Measurements from ENCODE around the gene PHACTR3.

PHACTR3 gene

GRCh38 chr20:59779656-59780380 is 175.5 kb downstream of the PHACTR3 start:
- Histone ChIP-seq H3K4me1 (ENCODE audit: control insufficient read depth in 2 of 2, insufficient read depth in 2 of 2, low read length in 2 of 2) (no peaks in the 10 kb centered on the region), H3K27me3 (ENCODE audit: control insufficient read depth in 2 of 2, insufficient read depth in 2 of 2, low read length in 2 of 2) (no peaks in the 10 kb centered on the region), H3K9ac (ENCODE audit: low read depth in 1 of 2, low read length in 2 of 2) (no peak overlapping the region), H3K9me3 (ENCODE audit: control insufficient read depth in 2 of 2, low read length in 2 of 2) (no peaks in the 10 kb centered on the region), H3K27ac (ENCODE audit: low read depth in 2 of 2, low read length in 2 of 2) (no peak overlapping the region), H3K4me3 (ENCODE audit: low read length in 2 of 2) (no peak overlapping the region), H3K36me3 (ENCODE audit: control insufficient read depth in 2 of 2, insufficient read depth in 2 of 2, low read length in 2 of 2) (no peaks in the 10 kb centered on the region)

DNA sequence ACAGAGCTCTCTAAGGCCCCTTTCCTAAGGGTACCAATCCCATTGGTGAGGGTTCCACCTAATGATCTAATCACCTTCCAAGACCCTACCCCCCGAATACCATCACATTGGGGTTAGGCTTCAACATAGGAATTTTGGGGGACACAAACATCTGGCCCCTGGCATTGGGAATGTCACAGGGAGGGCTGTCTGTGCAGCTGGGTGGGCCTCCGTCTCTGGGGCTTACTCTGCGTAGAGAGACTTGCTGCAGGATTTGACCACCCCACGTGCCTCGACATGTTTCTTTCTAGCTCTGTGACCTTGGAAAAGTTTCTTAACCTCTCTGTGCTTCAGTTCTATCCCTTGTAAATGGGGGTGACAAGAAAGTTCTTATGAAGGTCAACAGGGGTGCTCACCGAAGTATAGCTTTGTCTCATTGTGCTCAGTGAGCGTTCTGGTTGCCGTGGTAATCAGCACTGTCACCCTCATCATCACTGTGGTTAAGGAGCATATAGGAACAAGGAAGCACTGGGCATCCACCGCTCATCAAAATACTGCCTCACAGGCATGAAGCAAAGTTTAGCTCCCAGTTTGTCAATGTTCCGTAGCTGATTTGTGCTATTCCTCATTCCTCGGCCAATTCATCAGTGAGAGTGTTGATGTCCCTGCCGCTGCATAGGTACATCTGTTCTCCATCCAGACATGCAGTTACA is 176.3 kb downstream of the PHACTR3 start:
- Histone ChIP-seq H3K9ac (ENCODE audit: low read depth in 1 of 2, low read length in 2 of 2) (no peak overlapping the region), H3K4me1 (ENCODE audit: control insufficient read depth in 2 of 2, insufficient read depth in 2 of 2, low read length in 2 of 2) (no peaks in the 10 kb centered on the region), H3K27ac (ENCODE audit: low read depth in 2 of 2, low read length in 2 of 2) (no peak overlapping the region), H3K4me3 (ENCODE audit: low read length in 2 of 2) (no peak overlapping the region), H3K9me3 (ENCODE audit: control insufficient read depth in 2 of 2, low read length in 2 of 2) (no peaks in the 10 kb centered on the region), H3K27me3 (ENCODE audit: control insufficient read depth in 2 of 2, insufficient read depth in 2 of 2, low read length in 2 of 2) (no peaks in the 10 kb centered on the region), H3K36me3 (ENCODE audit: control insufficient read depth in 2 of 2, insufficient read depth in 2 of 2, low read length in 2 of 2) (no peaks in the 10 kb centered on the region)

DNA sequence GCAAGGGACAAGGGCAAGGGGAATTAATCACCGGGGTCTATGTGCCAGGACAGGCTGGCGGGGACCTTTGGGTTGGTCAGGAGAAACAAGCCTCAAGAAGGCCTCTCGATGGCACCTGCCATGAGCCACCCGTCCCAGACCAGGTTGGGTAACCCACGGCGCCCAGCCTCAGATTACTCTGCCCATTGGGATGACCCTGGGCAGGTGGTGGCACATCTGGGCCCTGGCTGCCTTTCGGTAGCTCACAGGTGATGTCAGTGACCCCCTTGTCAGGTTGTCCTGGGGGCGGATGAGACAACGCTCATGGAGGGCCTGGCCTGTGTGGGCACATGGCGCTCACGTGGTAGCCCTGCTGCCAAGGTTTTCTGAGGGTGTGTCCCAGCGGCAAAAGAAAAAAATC is 176.9 kb downstream of the PHACTR3 start:
- H3K9me3 ChIP-seq (ENCODE audit: control insufficient read depth in 2 of 2, low read length in 2 of 2), result no peaks in the 10 kb centered on the region
- no peaks in the 10 kb centered on the region for H3K27me3 ChIP-seq (ENCODE audit: control insufficient read depth in 2 of 2, insufficient read depth in 2 of 2, low read length in 2 of 2)
- no peak overlapping the region for H3K27ac ChIP-seq (ENCODE audit: low read depth in 2 of 2, low read length in 2 of 2)
- no peaks in the 10 kb centered on the region for H3K4me1 ChIP-seq (ENCODE audit: control insufficient read depth in 2 of 2, insufficient read depth in 2 of 2, low read length in 2 of 2)
- H3K9ac ChIP-seq (ENCODE audit: low read depth in 1 of 2, low read length in 2 of 2), result no peak overlapping the region
- no peaks in the 10 kb centered on the region for H3K36me3 ChIP-seq (ENCODE audit: control insufficient read depth in 2 of 2, insufficient read depth in 2 of 2, low read length in 2 of 2)
- H3K4me3 ChIP-seq (ENCODE audit: low read length in 2 of 2), result no peak overlapping the region

GRCh38 chr20:59782986-59783640 is 178.8 kb downstream of the PHACTR3 start:
- Histone ChIP-seq H3K9ac (ENCODE audit: low read depth in 1 of 2, low read length in 2 of 2) (no peak overlapping the region), H3K4me3 (ENCODE audit: low read length in 2 of 2) (no peak overlapping the region), H3K36me3 (ENCODE audit: control insufficient read depth in 2 of 2, insufficient read depth in 2 of 2, low read length in 2 of 2) (no peaks in the 10 kb centered on the region), H3K9me3 (ENCODE audit: control insufficient read depth in 2 of 2, low read length in 2 of 2) (no peaks in the 10 kb centered on the region), H3K27ac (ENCODE audit: low read depth in 2 of 2, low read length in 2 of 2) (no peak overlapping the region), H3K27me3 (ENCODE audit: control insufficient read depth in 2 of 2, insufficient read depth in 2 of 2, low read length in 2 of 2) (no peaks in the 10 kb centered on the region), H3K4me1 (ENCODE audit: control insufficient read depth in 2 of 2, insufficient read depth in 2 of 2, low read length in 2 of 2) (no peaks in the 10 kb centered on the region)

GRCh38 chr20:59783641-59784010 is 179.3 kb downstream of the PHACTR3 start:
- Histone ChIP-seq H3K27ac (ENCODE audit: low read depth in 2 of 2, low read length in 2 of 2) (no peak overlapping the region), H3K4me3 (ENCODE audit: low read length in 2 of 2) (no peak overlapping the region), H3K4me1 (ENCODE audit: control insufficient read depth in 2 of 2, insufficient read depth in 2 of 2, low read length in 2 of 2) (no peaks in the 10 kb centered on the region), H3K36me3 (ENCODE audit: control insufficient read depth in 2 of 2, insufficient read depth in 2 of 2, low read length in 2 of 2) (no peaks in the 10 kb centered on the region), H3K27me3 (ENCODE audit: control insufficient read depth in 2 of 2, insufficient read depth in 2 of 2, low read length in 2 of 2) (no peaks in the 10 kb centered on the region), H3K9ac (ENCODE audit: low read depth in 1 of 2, low read length in 2 of 2) (no peak overlapping the region), H3K9me3 (ENCODE audit: control insufficient read depth in 2 of 2, low read length in 2 of 2) (no peaks in the 10 kb centered on the region)

DNA sequence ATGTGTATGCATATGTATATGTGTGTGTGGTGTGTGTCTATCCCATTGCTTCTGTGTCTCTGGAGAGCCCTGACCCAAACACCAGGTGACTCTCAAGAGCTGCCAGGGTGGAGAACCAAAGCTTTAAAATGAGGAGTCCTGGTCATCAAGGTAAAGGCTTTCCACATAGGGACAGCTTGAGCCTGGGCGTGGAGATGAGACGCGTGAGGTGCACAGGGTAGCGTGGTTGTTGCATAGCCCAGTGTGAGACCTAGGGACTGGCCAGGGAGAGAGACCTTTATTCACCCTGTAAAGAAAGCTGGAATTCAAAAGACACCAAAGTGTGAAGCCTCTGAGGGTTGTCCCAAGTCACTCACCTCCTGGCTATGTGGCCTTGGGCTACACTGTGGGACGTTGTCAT is 180.0 kb downstream of the PHACTR3 start:
- Histone ChIP-seq H3K27me3 (ENCODE audit: control insufficient read depth in 2 of 2, insufficient read depth in 2 of 2, low read length in 2 of 2) (no peaks in the 10 kb centered on the region), H3K36me3 (ENCODE audit: control insufficient read depth in 2 of 2, insufficient read depth in 2 of 2, low read length in 2 of 2) (no peaks in the 10 kb centered on the region), H3K9ac (ENCODE audit: low read depth in 1 of 2, low read length in 2 of 2) (no peak overlapping the region), H3K4me3 (ENCODE audit: low read length in 2 of 2) (no peak overlapping the region), H3K4me1 (ENCODE audit: control insufficient read depth in 2 of 2, insufficient read depth in 2 of 2, low read length in 2 of 2) (no peaks in the 10 kb centered on the region), H3K27ac (ENCODE audit: low read depth in 2 of 2, low read length in 2 of 2) (no peak overlapping the region), H3K9me3 (ENCODE audit: control insufficient read depth in 2 of 2, low read length in 2 of 2) (no peaks in the 10 kb centered on the region)

- Histone ChIP-seq H3K9ac (ENCODE audit: low read depth in 1 of 2, low read length in 2 of 2) (no peak overlapping the region), H3K36me3 (ENCODE audit: control insufficient read depth in 2 of 2, insufficient read depth in 2 of 2, low read length in 2 of 2) (no peaks in the 10 kb centered on the region), H3K27ac (ENCODE audit: low read depth in 2 of 2, low read length in 2 of 2) (no peak overlapping the region), H3K27me3 (ENCODE audit: control insufficient read depth in 2 of 2, insufficient read depth in 2 of 2, low read length in 2 of 2) (no peaks in the 10 kb centered on the region), H3K9me3 (ENCODE audit: control insufficient read depth in 2 of 2, low read length in 2 of 2) (no peaks in the 10 kb centered on the region), H3K4me3 (ENCODE audit: low read length in 2 of 2) (no peak overlapping the region), H3K4me1 (ENCODE audit: control insufficient read depth in 2 of 2, insufficient read depth in 2 of 2, low read length in 2 of 2) (no peaks in the 10 kb centered on the region)
These were observed 180.7 kb downstream of the PHACTR3 start for GRCh38 chr20:59784791-59785668.

DNA sequence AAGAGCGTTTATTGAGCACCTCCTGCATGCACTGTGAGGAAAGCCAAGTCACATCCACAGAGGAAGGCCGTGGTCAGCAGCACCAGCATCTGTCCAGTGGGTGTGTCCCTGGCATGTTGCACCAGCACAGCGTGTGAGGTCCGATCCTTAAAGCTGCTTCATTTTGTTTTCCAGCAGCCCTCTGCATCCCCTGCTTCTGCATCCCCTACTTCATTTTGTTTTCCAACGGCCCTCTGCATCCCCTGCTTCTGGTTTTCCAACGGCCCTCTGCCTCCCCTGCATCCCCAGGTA is 181.3 kb downstream of the PHACTR3 start:
- no peaks in the 10 kb centered on the region for H3K36me3 ChIP-seq (ENCODE audit: control insufficient read depth in 2 of 2, insufficient read depth in 2 of 2, low read length in 2 of 2)
- H3K4me1 ChIP-seq (ENCODE audit: control insufficient read depth in 2 of 2, insufficient read depth in 2 of 2, low read length in 2 of 2), result no peaks in the 10 kb centered on the region
- no peaks in the 10 kb centered on the region for H3K9me3 ChIP-seq (ENCODE audit: control insufficient read depth in 2 of 2, low read length in 2 of 2)
- H3K27me3 ChIP-seq (ENCODE audit: control insufficient read depth in 2 of 2, insufficient read depth in 2 of 2, low read length in 2 of 2), result no peaks in the 10 kb centered on the region
- no peak overlapping the region for H3K27ac ChIP-seq (ENCODE audit: low read depth in 2 of 2, low read length in 2 of 2)
- no peak overlapping the region for H3K9ac ChIP-seq (ENCODE audit: low read depth in 1 of 2, low read length in 2 of 2)
- no peak overlapping the region for H3K4me3 ChIP-seq (ENCODE audit: low read length in 2 of 2)

- Histone ChIP-seq H3K27me3 (ENCODE audit: control insufficient read depth in 2 of 2, insufficient read depth in 2 of 2, low read length in 2 of 2) (no peaks in the 10 kb centered on the region), H3K4me3 (ENCODE audit: low read length in 2 of 2) (no peak overlapping the region), H3K9me3 (ENCODE audit: control insufficient read depth in 2 of 2, low read length in 2 of 2) (no peaks in the 10 kb centered on the region), H3K4me1 (ENCODE audit: control insufficient read depth in 2 of 2, insufficient read depth in 2 of 2, low read length in 2 of 2) (no peaks in the 10 kb centered on the region), H3K27ac (ENCODE audit: low read depth in 2 of 2, low read length in 2 of 2) (no peak overlapping the region), H3K36me3 (ENCODE audit: control insufficient read depth in 2 of 2, insufficient read depth in 2 of 2, low read length in 2 of 2) (no peaks in the 10 kb centered on the region), H3K9ac (ENCODE audit: low read depth in 1 of 2, low read length in 2 of 2) (no peak overlapping the region)
These were observed 181.9 kb downstream of the PHACTR3 start for GRCh38 chr20:59785986-59786795.
